Smooth muscle cell (in vitro differentiated cells): ENCODE data around the gene BOD1. TPM values are rescaled to one million over a fixed set of nuclear protein-coding genes. Genes with fewer than 3 reads are reported as not detected.
A peak's percentile ranks its signal among the peaks of the same experiment; 100 is the strongest.

Experiments used
- DNase-seq: peaks from one replicate; lab custom pipeline; 2025; ENCODE audit not compliant: unreplicated experiment; lab: John Stamatoyannopoulos, UW
- H2AFZ ChIP-seq: fragments of 200-600 bp; sonication (generic); 2 replicates; pipeline ENCODE4 v1.6.0; 2016; ENCODE audit warnings: antibody characterized with exemption, low read depth, mild to moderate bottlenecking
- H3F3A ChIP-seq: fragments of 200-600 bp; sonication (generic); 2 replicates; pipeline ENCODE4 v1.6.0; 2017; ENCODE audit warnings: antibody characterized with exemption, low read depth
- H3K27ac ChIP-seq: fragments of 200-600 bp; sonication (generic); 2 replicates; pipeline ENCODE4 v1.5.1; 2016; ENCODE audit warnings: low read depth, mild to moderate bottlenecking
- H3K27me3 ChIP-seq: fragments of 200-600 bp; sonication (generic); 2 replicates; pipeline ENCODE4 v1.6.1; 2016; ENCODE audit warnings: low read depth, mild to moderate bottlenecking
- H3K36me3 ChIP-seq: fragments of 200-600 bp; sonication (generic); 2 replicates; pipeline ENCODE4 v1.5.1; 2016; ENCODE audit warnings: low read depth
- H3K4me1 ChIP-seq: fragments of 200-600 bp; sonication (generic); 2 replicates; pipeline ENCODE4 v1.5.1; 2016; ENCODE audit warnings: low read depth
- H3K4me2 ChIP-seq: fragments of 200-600 bp; sonication (generic); 2 replicates; pipeline ENCODE4 v1.6.0; 2016; ENCODE audit warnings: mild to moderate bottlenecking
- H3K4me3 ChIP-seq: fragments of 200-600 bp; sonication (generic); 2 replicates; pipeline ENCODE4 v1.5.1; 2016; ENCODE audit warnings: mild to moderate bottlenecking
- H3K79me2 ChIP-seq: fragments of 200-600 bp; sonication (generic); 2 replicates; pipeline ENCODE4 v1.6.0; 2016; ENCODE audit warnings: low read depth, mild to moderate bottlenecking
- H3K9ac ChIP-seq: fragments of 200-600 bp; sonication (generic); 2 replicates; pipeline ENCODE4 v1.6.0; 2016; ENCODE audit warnings: low read depth
- H3K9me3 ChIP-seq: fragments of 200-600 bp; sonication (generic); replicated peaks from 2 replicates; pipeline ENCODE4 v1.5.1; 2016; ENCODE audit warnings: low read depth
- H4K20me1 ChIP-seq: fragments of 200-600 bp; sonication (generic); 2 replicates; pipeline ENCODE4 v1.6.0; 2016; ENCODE audit warnings: low read depth
- WGBS: methylation state at CpG from one replicate; pipeline ENCODE4 v1.1.7; 2016; ENCODE audit warnings: low lambda C conversion rate; 5-methylcytosine and 5-hydroxymethylcytosine counted together
- polyA plus RNA-seq: library from polyadenylated mRNA; unstranded; fragments of >200 nt; fragmentation: Nextera tagmentation; extraction: Ambion mirVana; gene quantifications from 2 replicates; pipeline ENCODE4 v1.2.1, GENCODE V29; 2016
- total RNA-seq: library from RNA; depleted of rRNA; stranded (reverse); fragments of >200 nt; gene quantifications from 2 replicates; pipeline ENCODE4 v1.2.3, GENCODE V29; 2014
- TF ChIP-seq, protein P1 (sequence below): fragments of 200-600 bp; sonication (generic); IDR thresholded peaks from 2 replicates; pipeline ENCODE4 v1.5.1; 2017; ENCODE audit warnings: borderline replicate concordance, mild to moderate bottlenecking, antibody characterized with exemption; ENCODE audit not compliant: insufficient read depth, poor library complexity, severe bottlenecking

BOD1 gene
- total and polyA plus RNA-seq, 2 experiments from 2014 or later, result 56.5 to 58.3 TPM

DNA sequence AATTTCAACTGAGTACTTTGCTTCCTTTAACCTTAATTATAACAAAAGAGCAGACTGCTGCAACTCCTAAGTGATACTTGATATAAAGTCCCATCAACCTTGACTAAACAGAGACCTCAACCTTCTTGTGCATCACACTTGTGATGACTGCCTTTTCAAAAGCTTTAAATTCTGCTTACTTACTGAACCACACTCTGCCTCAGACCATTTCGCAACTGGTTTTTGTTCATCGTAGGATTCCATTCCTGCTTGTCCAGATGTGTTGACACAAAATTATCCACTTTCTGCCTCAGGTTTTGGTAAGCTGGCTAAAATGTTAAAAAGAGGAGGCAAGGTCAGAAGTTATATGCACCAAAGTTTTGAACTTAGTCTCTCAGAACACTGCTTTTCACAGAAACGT, 3.5 kb downstream of the BOD1 start:
- no peak for DNase-seq
- TF ChIP-seq, protein P1, sequence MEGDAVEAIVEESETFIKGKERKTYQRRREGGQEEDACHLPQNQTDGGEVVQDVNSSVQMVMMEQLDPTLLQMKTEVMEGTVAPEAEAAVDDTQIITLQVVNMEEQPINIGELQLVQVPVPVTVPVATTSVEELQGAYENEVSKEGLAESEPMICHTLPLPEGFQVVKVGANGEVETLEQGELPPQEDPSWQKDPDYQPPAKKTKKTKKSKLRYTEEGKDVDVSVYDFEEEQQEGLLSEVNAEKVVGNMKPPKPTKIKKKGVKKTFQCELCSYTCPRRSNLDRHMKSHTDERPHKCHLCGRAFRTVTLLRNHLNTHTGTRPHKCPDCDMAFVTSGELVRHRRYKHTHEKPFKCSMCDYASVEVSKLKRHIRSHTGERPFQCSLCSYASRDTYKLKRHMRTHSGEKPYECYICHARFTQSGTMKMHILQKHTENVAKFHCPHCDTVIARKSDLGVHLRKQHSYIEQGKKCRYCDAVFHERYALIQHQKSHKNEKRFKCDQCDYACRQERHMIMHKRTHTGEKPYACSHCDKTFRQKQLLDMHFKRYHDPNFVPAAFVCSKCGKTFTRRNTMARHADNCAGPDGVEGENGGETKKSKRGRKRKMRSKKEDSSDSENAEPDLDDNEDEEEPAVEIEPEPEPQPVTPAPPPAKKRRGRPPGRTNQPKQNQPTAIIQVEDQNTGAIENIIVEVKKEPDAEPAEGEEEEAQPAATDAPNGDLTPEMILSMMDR, result no peak
- Histone ChIP-seq H3K4me1 (peaks cover 23% of the 10 kb centered on the region), H3K27me3 (no peaks in the 10 kb centered on the region), H4K20me1 (peaks cover 79% of the 10 kb centered on the region), H3K9me3 (no peaks in the 10 kb centered on the region), H3K9ac (no peak overlapping the region), H2AFZ (no peak overlapping the region), H3K79me2 (peaks cover 57% of the 10 kb centered on the region), H3K36me3 (peaks cover 12% of the 10 kb centered on the region), H3K4me2 (no peak overlapping the region), H3F3A (no peaks in the 10 kb centered on the region), H3K27ac (no peak overlapping the region), H3K4me3 (no peak overlapping the region)
- WGBS, result 86% methylated on average over 3 of the region's 3 CpGs

DNA sequence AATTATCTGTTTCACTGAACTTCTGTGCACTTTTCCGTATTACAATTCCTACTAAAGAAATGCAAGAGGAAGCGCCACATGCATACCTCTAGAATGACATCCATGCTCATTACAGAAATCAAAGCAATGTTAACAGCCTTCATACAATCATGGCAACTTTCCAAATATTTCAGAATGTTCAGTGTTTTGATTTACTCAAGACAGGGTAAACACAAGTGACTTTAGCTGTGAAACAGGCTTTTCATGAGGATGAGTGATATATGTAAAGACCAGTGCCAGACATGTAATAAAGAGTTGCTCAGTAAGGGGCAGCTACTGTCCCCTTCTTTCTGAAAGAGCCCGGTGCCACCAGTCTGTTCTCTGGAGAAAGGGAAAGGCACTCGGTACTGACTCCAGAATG, 4.7 kb downstream of the BOD1 start:
- TF ChIP-seq, protein P1, result no peak
- Histone ChIP-seq H3K4me2 (no peak overlapping the region), H3K9ac (no peak overlapping the region), H3K4me3 (no peak overlapping the region), H3K4me1 (peaks cover 19% of the 10 kb centered on the region), H3K36me3 (peaks cover 25% of the 10 kb centered on the region), H3K9me3 (no peaks in the 10 kb centered on the region), H3K27me3 (no peaks in the 10 kb centered on the region), H3K79me2 (peaks cover 67% of the 10 kb centered on the region), H3F3A (no peaks in the 10 kb centered on the region), H3K27ac (no peak overlapping the region), H4K20me1 (peaks cover 87% of the 10 kb centered on the region), H2AFZ (no peak overlapping the region)
- 95% methylated on average over 4 of the region's 4 CpGs for WGBS
- no peak for DNase-seq

DNA sequence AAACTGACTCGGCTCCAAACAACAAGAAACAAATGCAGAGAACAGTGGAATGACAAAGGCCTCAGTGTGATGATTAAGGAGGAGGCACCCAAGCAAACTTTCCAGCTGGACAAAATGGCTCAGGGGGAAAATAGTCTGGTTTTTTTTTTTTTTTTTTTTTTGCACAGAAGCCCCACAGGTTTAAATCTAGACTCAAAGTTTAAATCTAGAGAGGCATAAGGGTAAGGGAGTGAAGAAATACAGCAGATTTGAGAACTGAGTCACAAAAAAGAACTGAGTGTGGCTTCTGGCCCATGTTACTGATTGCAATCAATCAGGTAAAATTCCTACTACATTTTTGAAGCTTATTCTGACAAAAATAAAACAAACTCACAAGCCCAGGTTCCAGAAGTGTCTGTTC, 12.3 kb downstream of the BOD1 start:
- no peak for DNase-seq
- WGBS, result 100% methylated on average over 1 of the region's 1 CpG
- Histone ChIP-seq H4K20me1 (peaks cover 33% of the 10 kb centered on the region), H3K36me3 (peaks cover 27% of the 10 kb centered on the region), H3K27me3 (no peaks in the 10 kb centered on the region), H3K9ac (no peak overlapping the region), H3K4me1 (no peaks in the 10 kb centered on the region), H2AFZ (no peak overlapping the region), H3K79me2 (peaks cover 11% of the 10 kb centered on the region), H3K27ac (no peak overlapping the region), H3K9me3 (no peaks in the 10 kb centered on the region), H3F3A (no peaks in the 10 kb centered on the region), H3K4me3 (no peak overlapping the region), H3K4me2 (no peak overlapping the region)
- TF ChIP-seq, protein P1, result no peak

DNA sequence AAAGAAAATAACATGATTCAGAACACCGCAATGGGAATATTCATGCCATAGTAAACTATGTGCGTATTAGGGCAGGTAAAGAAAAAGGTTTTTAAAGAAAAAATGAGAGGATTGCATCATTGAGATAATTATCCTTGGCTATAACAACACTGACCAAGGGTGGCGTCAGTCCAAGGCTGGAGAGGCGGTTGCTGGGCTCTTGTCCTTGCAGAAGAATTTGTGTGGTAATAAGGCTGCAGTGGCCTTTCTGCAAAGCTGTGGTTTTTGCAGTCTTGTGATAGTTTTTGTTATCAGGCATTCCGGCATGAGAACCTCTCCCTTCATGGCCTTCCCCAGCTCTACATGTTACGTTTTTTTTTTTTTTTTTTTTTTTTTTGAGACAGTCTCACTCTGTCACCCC, 14.0 kb downstream of the BOD1 start:
- Histone ChIP-seq H3K27ac (peak overlapping the region; percentile 9), H3K9me3 (no peaks in the 10 kb centered on the region), H2AFZ (no peak overlapping the region), H4K20me1 (peaks cover 15% of the 10 kb centered on the region), H3K4me1 (no peaks in the 10 kb centered on the region), H3K27me3 (no peaks in the 10 kb centered on the region), H3K4me2 (no peak overlapping the region), H3K9ac (no peak overlapping the region), H3K4me3 (no peak overlapping the region), H3F3A (no peaks in the 10 kb centered on the region), H3K79me2 (peaks cover 5% of the 10 kb centered on the region), H3K36me3 (peaks cover 15% of the 10 kb centered on the region)
- DNase-seq, result no peak
- TF ChIP-seq, protein P1, result no peak
- 55% methylated on average over 6 of the region's 6 CpGs for WGBS
